GM21529 (cell line): ENCODE measurements around the gene PLPPR1.
"Not testable (repeated sequence)": the region's sequence is repeated elsewhere in the genome, so short reads cannot be mapped to it uniquely, and the experiment has no call there.

Source experiments
- ATAC-seq: cut with Tn5 transposase; IDR thresholded peaks from one replicate; pipeline ENCODE4 v1.9.1; 2021; ENCODE audit not compliant: unreplicated experiment

PLPPR1 gene

DNA sequence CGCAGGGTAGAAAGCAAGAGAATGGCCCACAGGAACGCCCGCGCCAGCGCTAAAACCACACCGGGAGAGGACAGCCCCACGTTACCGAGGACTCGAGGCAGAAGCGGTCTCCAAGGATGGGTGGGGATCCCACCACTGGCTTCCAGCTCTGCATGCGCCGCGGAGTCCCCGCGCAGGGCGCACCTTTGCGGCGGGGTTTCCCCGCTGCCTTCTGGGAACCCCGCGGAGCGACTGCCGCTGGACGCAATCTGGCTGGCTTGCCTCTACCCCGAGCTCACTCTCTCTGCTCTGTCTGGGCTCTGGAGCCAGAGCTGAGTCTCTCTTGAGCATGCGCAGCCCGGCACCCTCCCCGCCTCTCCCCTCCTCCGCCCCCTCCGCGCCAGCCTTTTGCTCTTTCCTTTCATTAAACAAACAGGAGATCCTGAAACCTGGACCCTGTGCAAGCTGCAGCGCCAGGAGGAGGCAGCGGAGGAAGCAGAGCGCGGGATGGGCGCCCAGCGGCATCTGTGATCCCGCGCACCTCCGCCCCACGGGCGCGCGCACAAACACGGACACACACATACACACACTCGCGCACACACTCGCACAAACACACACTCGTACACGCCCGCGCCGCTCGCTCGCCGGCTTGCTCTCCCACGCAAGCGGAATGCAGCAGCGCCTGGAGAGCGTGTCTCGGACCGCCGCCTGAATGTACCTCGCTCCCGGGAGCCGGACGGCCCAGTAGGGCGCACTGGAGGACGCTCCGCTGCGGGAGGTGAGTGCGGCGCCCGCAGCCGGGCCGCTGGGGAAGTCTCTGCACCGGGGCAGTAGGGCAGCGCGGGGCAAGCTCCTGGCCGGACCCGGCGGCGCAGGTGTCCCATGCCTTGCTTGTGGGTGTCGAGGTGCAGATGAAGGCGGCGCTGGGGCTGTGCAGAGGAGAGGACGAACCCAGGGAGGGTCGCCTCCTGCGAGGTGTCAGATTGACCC, at the start of gene PLPPR1:
TSS of gene PLPPR1 (plus strand) at position 382 of the 969 bp plus-strand sequence.
- ATAC-seq = no peak

DNA sequence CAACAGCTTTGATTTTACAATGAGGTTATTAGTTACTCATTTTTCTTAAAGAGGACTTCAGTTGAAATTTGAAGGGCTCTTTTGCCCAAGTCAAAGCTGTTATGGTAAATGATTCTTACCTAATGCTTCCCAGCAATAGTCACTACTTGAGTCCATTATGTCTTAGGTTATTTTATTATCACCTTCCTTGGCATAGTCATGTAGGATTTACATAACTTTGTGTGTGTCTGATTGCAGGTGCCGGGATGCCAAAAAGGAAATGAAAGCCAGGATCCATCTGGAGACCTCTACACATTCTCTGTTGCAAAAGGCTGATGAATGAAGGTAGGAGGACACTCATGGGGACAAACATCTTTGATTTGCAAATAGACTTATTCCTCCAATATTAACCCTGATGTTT, 38.8 kb upstream of the PLPPR1 start:
- no peak for ATAC-seq

DNA sequence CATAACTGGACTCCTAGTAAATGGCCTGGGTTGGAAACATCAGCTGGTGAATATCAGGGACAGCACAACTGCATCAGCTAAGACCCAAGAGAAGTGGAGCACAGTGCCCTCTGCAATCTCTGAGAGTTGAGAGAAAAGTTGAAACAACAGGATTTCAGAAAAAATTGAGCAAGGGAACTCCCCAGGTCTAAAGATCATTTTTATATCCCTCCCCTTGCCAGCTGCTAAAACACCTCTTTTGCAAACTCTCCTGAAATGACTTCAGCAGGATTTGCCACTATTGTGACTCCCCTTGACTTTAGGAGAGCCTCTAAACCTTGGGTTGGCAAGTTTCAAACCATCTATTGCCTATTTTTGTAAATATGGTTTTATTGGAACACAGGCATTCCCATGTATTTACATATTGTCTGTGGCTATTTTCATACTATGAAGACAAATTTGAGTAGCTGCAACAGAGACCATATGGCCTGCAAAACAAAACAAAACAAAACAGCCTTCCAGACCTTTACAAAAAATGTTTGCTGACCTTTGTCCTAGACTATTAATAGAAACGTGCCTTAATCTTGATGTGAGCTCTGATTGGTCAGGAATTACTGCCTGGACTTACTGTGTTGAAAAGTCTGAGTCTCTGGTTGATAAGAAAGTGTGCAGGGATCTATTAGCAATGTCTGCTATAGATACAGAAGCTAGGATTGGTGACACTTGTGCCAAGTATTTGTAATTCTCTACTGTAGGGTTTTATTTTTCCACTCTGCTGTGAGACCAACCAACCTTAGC, 37.7 kb upstream of the PLPPR1 start:
- ATAC-seq = no peak

DNA sequence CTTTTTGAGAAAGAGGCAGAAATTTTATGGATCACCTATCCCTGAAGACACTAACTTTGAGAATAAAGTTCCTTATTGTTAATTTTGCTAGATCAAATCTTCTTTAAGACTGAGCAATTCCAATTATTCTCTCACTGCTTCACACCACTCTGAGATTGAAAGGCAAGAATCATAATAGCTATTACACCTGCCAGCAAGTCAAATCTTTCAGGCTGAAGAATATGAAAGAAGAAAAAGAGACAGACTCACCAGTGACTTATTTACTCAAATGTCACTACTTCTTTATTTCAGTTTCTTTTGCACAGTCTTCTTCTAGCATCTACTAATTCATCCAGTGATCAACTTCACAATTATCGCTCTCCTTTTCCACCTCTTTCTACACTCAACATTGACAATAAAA, 35.9 kb upstream of the PLPPR1 start:
- no peak for ATAC-seq

DNA sequence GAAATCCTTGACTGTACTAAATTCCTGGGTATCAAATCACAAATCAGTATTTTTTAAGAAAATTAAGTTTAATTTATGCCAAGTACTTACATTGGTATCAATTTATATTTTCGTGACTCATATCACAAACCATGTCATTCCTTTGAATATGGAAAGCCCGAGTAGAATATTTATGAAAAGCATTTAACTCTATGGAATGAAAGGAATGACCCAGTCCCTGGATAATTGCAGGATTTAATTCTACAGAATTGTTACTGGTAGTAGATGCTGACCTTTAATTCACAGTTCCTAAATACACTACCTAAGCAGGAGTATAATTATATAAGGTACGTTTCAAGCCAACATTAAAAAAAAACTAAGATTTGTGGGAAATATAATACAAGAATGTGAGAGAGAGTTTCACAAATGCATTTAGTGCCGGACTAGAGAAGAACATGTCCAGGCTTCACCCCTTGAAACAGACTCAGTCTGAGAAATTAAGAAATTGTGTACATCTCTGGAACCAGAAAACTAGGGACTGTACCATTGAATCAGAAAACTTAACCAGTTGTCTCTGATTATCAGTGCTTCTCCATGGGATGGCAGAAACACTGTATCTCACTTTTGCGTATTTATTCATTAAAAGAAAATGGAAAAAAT, 28.5 kb upstream of the PLPPR1 start:
- ATAC-seq = no peak

DNA sequence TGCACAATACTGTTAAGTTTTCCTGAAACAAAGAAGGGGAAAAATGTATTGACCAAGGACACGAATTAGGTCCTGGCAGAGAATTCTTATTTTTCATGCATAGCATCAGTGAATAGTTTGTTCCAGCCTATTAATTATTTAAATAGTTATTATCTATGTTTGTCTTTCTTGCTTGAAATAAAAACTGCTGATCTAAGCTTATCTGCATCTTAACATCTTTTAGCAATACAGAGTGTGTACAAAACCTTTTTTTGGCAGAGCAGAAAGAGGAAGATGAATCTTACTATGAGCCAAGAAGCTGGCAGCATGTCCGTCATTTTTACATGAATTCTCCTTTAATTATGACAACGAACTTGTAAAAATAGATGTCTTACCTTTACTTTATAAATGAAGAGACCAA, 23.3 kb upstream of the PLPPR1 start:
- ATAC-seq = no peak

DNA sequence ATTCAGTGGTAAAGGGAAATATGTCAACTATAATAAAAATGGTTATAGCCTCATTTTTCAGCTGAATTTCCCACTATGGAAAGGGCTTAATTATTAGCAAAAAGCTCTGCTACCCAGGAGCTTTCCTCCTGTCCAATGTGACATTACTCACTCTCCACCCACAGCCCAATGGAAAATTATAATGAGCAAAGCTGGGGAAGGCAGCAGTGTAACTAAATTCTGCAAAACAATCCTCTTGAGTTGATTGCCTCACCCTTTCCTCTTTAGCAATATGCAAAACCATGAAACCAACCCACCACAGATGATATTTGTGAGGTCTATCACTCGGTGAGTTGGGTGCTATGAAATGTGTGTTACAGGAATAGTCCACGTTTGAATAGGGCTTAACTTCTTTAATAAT, 14.0 kb upstream of the PLPPR1 start:
- no peak for ATAC-seq

DNA sequence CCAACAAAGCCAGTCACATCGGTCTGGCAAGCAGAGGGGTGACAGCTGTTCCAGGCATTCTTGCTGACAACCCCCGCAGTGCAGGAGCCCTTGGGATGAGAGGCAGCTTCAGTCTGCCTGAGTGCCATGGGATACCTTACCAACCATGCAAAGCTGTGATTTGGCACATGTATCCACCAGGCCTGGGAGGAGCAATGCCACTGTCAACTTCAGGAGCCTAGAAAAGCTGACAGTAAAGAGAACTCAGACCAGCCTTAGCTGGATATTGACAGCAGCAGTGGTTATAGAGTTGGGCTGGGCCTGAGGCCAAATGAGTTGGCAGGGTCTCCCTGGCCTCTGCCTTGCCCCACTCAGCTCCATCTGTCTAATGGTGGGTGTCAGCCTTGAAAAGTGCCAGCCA, 10.1 kb upstream of the PLPPR1 start:
- no peak for ATAC-seq

DNA sequence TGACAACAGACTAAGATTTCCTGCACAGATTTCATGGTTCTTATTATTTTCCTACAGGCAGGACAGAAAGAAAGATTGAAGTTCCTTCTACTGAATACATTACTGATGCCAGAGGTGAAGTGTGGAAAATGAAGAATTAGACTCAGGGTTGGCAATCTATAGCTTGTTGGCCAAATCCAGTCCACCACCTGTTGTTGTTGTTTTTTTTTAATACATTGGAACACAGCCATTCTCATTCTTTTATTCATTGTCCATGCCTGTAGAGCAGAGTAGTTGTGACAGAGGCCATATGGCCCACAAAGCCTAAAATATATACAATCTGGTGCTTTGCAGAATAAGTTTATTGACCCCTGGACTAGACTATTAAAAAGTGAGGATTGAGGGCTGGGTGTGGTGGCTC, 5.8 kb upstream of the PLPPR1 start:
- ATAC-seq = no peak

DNA sequence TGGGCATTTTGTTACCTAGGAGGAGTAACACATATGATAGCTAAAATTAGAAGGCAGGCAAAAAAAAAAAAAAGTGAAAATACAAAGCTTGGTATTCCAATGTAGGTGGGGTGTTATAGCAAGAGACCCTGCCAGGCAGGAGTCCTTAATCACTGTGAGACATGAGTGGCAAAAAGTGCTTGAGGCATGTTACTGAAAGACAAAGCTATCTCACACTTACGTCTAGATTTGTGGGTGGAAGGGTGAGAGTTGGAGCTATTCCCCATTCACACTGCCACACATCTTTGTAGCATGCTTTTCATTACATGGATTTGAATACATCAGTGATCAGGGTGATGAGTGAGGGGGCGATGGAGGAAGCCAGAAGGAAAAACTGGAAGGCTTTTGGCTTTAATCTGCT, 2.6 kb upstream of the PLPPR1 start:
- ATAC-seq = no peak

DNA sequence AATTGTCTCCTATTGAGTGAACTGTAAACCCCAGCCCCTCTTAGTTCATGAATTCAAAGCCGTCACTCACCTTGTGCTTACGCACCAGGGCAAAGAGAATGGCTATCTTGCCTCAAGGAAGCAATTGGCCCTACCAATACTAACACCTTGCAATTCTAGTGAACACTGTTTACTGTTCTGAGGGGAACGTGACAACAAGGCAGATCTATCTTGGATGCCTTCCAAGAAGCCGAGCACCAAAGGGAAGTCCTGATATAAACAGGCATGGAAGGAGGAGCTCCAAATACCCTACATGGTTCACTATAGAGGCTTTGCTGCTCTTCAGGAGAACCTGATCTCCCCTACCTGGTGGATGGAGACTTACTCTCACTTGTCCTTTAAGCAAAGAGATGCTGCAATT, 1.7 kb upstream of the PLPPR1 start:
- ATAC-seq = no peak

DNA sequence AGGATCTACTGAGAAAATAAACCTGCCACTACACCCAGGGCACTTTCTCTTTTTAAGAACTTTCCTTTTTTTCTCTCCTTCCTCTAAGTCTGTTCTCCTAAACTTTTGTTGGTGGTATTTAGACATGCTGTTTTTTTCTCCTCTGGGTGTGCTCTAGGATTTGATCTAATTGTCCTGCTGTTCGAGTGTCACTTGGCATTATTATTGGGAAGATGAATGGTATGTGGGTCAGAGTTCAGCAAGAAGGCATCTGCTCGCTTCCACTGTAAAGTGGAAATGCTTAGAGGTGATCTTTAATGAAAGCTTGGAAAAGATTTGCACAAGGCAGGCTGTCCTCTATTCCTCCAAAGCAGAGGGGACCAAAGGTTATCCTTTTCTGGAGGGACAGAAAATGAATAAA, 1.3 kb upstream of the PLPPR1 start:
- ATAC-seq = no peak

DNA sequence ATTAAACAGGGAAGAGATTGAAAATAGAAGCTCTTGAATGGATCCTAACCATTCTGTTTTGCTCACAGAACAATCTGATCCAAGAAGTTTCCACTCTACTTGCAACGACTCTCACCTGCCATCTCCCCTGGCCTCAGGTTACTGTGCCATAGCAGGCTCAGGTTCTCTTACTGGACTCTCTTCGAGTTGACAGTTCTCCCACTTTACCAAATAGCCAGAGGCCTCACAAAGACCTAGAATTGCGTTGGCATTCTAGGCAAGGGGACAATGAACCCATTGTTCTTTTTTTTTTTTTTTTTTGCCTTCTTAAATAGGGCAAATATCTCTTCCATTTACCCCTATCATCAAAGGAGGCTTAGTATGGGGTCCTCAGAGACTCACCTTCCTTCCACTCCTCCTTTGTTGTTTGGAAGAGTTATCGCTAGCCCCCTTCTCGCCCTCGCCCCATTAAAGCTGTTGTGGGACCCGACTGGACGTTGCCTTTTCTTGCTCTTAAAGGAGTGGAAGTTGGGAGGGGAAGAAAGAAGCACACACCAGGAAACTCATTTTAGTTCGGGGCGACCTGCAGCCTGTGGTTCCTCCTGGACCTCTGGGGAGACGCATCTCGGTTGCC, 688 bp upstream of the PLPPR1 start:
- no peak for ATAC-seq

DNA sequence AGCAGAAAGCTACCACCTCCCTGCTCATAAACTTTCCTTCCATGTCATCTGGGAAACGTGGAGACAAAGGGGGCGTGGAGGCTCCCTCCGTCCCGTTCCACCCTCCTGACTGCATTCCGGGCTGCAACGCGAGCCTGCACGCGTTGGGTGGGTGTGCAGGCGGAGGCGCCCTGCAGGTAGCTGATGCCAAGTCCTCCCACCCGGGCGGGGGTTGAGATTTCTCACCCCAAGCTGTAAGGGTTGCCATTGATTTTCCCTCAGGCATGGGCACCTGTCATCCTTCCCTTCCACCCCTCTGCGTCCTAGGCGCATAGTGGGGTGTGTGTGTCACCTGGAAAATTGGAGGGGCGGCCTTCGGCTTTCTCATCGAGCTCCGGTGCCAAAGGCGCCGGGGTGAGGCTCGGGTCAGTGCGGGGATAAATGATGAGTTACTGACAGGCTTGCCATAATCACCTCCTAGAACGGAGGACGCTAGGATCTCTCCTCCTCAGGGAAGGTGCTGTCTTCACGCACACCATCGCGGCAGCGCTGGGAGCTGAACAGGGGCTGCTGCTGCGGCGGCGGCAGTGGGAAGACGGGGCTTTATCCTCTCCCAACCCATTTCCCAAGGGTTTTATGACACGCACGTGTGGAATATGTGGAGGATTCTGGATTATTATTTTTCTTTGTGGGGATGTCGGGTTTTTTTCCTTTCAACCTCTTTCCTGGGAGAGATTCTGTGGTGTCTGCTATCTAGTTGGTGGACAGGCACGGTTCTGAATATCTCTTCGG, 973 bp downstream of the PLPPR1 start:
- no peak for ATAC-seq

DNA sequence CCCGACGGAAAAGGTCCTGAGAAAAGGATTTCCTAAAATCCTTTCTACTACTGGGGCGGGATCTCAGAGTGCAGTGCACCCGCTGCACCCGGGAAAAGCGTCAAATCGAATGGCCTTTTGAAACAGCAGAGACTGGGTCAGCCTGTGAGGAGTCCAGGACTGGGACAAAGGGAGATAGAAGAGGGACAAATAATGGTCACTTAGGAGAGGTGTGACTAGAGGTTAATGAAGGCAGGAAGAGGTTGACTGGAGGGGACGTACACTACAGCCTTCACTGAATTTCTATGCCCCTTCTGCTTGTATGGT, 1.5 kb downstream of the PLPPR1 start:
- no peak for ATAC-seq

DNA sequence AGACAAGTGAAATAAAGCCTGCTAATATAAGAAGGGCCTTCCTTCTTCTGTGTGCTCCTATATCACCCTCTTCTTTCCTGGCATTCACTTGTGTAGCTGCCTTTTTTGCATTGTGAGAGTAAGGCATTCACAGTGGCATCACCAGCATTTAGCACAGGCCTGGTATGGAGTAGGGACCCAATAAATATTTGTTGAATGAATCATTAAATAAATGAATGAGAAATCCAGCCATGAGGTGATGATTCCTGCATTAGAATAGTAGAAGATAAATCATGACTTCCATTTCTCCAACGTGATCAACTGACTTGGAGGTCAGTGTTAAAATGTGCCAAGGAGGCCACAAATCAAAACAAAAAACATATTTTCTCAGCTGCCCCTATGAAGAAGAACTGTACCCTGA, 3.9 kb downstream of the PLPPR1 start:
- ATAC-seq = no peak

DNA sequence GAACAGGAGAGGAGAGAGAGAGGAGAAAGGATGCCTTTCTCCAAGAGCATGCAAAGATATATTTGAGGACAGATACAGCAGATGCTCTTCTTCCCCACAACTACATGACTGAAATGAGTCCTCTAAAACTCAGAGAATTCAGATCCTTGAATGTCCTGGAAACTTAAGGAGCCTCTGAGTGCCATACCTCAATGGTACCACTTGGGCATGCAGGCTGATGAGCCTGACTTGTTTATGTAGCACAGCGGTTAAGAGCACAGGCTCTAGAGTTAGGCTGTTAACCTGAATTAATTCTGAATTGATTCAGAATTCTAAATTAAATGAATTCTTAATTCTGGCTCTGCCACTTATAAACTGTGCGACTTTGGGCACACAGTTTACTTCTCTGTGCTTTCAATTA, 5.7 kb downstream of the PLPPR1 start:
- ATAC-seq = no peak

DNA sequence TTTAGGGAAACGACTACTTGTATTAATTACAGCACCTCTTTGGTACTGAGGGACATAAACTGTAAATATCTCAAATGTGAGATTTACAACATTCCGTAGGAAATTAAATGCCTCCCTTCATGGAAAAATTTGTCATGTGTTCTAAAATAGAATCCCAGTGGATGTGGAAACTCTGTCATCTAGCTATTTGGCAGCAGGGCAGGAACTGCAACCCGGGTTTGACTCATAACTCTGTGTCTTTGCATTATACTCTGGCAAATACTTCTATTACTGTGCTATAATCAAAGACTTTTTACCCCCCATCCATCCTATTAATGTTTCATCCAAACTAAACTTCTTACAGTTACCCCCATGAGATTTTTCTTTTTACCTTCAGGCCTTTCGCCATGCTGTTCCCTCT, 6.6 kb downstream of the PLPPR1 start:
- ATAC-seq = no peak

DNA sequence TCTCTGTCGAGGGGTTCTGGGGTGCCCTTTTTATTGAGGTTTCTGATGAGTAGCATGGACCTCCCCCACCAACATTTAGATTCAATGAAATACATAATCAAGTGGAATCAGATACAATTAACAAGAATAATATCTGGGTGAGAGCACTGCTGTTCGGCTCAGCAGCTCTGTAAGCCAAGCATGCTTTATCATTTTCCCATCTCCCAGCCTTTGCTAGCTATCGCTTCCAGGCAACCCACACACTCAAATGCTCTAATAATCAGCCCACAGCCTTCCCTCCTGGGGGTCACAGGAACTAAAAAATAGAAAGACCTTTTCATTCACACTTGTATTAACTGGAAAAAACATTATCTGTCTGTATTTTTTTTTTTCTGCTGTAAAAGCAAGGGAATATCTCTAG, 8.9 kb downstream of the PLPPR1 start:
- no peak for ATAC-seq

DNA sequence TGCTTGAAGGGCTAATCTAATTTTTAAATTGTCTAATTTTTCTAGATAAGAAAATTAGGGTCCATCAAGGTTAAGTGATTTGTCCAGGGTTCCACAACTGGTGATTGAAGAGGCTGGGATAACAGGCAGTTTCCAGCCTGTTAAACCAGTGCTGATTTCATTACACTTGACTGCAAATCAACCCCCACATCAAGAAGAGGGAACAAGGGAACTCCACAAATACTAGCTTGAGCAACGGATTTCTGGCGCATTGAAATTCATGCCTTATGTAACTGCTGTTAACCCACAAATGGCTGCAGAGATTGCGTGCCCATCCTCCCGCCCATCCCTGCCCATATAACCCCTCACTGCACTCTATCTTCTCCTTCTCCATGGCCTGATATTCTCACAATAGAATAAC, 10.0 kb downstream of the PLPPR1 start:
- no peak for ATAC-seq

DNA sequence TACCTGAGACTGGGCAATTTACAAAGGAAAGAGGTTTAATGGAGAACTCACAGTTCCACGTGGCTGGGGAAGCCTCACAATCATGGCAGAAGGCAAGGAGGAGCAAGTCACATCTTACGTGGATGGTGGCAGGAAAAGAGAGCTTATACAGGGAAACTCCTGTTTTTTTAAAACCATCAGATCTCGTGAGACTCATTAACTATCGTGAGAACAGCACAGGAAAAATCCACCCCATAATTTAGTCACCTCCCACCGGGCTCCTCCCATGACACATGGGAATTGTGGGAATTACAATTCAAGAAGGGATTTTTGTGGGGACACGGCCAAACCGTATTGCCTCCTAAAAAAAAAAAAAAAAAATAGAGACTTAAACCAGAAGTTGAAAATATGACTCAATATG, 11.1 kb downstream of the PLPPR1 start:
- not testable (repeated sequence) for ATAC-seq
